HG03095 (cell line): ENCODE data around the gene KPNA6.
"Not testable (repeated sequence)": the region's sequence is repeated elsewhere in the genome, so short reads cannot be mapped to it uniquely, and the experiment has no call there.

Experiments used
- ATAC-seq: cut with Tn5 transposase; IDR thresholded peaks from one replicate; pipeline ENCODE4 v1.9.1; 2021; ENCODE audit warnings: moderate library complexity; ENCODE audit not compliant: unreplicated experiment

KPNA6 gene

GRCh38 chr1:32100359-32100758, 7.5 kb upstream of the KPNA6 start:
- ATAC-seq = no peak

GRCh38 chr1:32100807-32101708, 6.8 kb upstream of the KPNA6 start:
- ATAC-seq = no peak

GRCh38 chr1:32104127-32104526, 3.7 kb upstream of the KPNA6 start:
- no peak for ATAC-seq

- no peak for ATAC-seq
Measured at GRCh38 chr1:32105338-32105737, 2.5 kb upstream of the KPNA6 start.

- ATAC-seq = no peak
Measured at GRCh38 chr1:32106663-32107275, 1.1 kb upstream of the KPNA6 start.

- ATAC-seq = no peak
Measured at GRCh38 chr1:32111040-32111623, 3.3 kb downstream of the KPNA6 start.

GRCh38 chr1:32111789-32112188, 3.9 kb downstream of the KPNA6 start:
- no peak for ATAC-seq

GRCh38 chr1:32112806-32113375, 5.0 kb downstream of the KPNA6 start:
- no peak for ATAC-seq

GRCh38 chr1:32113436-32113835, 5.6 kb downstream of the KPNA6 start:
- not testable (repeated sequence) for ATAC-seq

GRCh38 chr1:32114420-32114819, 6.6 kb downstream of the KPNA6 start:
- no peak for ATAC-seq

- ATAC-seq = no peak
Measured at GRCh38 chr1:32115496-32115895, 7.6 kb downstream of the KPNA6 start.

GRCh38 chr1:32116531-32116930, 8.7 kb downstream of the KPNA6 start:
- no peak for ATAC-seq

- ATAC-seq = no peak
Measured at GRCh38 chr1:32122151-32122550, 14.3 kb downstream of the KPNA6 start.

- not testable (repeated sequence) for ATAC-seq
Measured at GRCh38 chr1:32123361-32123760, 15.5 kb downstream of the KPNA6 start.

- no peak for ATAC-seq
Measured at GRCh38 chr1:32125313-32125712, 17.5 kb downstream of the KPNA6 start.

- ATAC-seq = no peak
Measured at GRCh38 chr1:32126770-32127169, 18.9 kb downstream of the KPNA6 start.

- ATAC-seq = no peak
Measured at GRCh38 chr1:32127409-32128198, 19.7 kb downstream of the KPNA6 start.

GRCh38 chr1:32128479-32128878, 20.6 kb downstream of the KPNA6 start:
- no peak for ATAC-seq

- ATAC-seq = no peak
Measured at GRCh38 chr1:32128964-32129363, 21.1 kb downstream of the KPNA6 start.

- ATAC-seq = not testable (repeated sequence)
Measured at GRCh38 chr1:32133950-32134280, 26.1 kb downstream of the KPNA6 start.

GRCh38 chr1:32137111-32137510, 29.3 kb downstream of the KPNA6 start:
- ATAC-seq = no peak
